H54 (cell line): ENCODE measurements around the gene CAPRIN2.

ENCODE experiments used
- DNase-seq: peaks from one replicate; pipeline ENCODE4 v3.0.0; 2011; ENCODE audit warnings: low spot score, mixed read lengths; ENCODE audit not compliant: insufficient read length
- FAIRE-seq: peaks from 3 replicates; lab custom pipeline; 2011; peaks lifted over from hg19 to GRCh38; lab: Jason Lieb, UNC
- POLR2A ChIP-seq: IDR thresholded peaks from 2 replicates; pipeline ENCODE4 v1.6.1; 2011; ENCODE audit warnings: low read depth, mild to moderate bottlenecking, low read length

Gene CAPRIN2, protein sequence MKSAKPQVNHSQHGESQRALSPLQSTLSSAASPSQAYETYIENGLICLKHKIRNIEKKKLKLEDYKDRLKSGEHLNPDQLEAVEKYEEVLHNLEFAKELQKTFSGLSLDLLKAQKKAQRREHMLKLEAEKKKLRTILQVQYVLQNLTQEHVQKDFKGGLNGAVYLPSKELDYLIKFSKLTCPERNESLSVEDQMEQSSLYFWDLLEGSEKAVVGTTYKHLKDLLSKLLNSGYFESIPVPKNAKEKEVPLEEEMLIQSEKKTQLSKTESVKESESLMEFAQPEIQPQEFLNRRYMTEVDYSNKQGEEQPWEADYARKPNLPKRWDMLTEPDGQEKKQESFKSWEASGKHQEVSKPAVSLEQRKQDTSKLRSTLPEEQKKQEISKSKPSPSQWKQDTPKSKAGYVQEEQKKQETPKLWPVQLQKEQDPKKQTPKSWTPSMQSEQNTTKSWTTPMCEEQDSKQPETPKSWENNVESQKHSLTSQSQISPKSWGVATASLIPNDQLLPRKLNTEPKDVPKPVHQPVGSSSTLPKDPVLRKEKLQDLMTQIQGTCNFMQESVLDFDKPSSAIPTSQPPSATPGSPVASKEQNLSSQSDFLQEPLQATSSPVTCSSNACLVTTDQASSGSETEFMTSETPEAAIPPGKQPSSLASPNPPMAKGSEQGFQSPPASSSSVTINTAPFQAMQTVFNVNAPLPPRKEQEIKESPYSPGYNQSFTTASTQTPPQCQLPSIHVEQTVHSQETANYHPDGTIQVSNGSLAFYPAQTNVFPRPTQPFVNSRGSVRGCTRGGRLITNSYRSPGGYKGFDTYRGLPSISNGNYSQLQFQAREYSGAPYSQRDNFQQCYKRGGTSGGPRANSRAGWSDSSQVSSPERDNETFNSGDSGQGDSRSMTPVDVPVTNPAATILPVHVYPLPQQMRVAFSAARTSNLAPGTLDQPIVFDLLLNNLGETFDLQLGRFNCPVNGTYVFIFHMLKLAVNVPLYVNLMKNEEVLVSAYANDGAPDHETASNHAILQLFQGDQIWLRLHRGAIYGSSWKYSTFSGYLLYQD

DNA sequence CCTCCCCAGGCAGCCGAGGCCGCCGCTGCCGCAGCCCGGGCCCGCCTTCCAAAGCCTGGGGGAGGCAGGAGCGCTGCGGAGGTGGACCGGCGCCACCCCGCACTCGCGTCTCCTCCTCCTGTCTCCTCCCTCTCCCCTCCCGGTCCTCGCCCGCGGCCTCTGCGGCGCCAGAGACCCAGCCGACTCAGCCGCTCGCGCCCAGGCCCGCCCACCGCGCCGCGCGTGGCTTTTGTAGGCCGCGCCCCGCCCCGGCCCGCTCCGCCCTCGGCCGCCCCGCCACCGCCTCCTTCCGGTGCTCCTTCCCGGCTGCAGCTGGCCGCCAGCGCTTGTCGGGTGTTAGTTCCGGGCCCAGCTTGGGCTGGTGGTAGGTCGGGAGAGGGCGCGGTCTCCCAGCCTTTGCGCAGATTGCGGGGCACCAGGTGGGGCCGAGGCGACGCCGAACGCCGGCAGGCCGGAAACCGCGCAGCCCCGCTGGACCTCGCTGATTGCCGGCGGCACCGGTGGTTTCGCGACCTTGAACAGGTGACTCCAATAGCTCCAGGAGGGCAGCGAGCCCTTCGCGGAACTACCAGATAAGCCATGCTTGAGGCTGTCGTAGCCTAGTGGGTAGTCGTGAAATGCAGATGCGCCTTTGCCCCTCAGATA lies at the start of gene CAPRIN2:
TSS of gene CAPRIN2 (minus strand) at position 202 of the 645 bp plus-strand sequence. CDS start 1,431 bp downstream, outside the sequence.
- no peak; the same call in none of the 2 replicates for TF ChIP-seq POLR2A
- DNase-seq (peak; percentile 90), FAIRE-seq (no peak)

DNA sequence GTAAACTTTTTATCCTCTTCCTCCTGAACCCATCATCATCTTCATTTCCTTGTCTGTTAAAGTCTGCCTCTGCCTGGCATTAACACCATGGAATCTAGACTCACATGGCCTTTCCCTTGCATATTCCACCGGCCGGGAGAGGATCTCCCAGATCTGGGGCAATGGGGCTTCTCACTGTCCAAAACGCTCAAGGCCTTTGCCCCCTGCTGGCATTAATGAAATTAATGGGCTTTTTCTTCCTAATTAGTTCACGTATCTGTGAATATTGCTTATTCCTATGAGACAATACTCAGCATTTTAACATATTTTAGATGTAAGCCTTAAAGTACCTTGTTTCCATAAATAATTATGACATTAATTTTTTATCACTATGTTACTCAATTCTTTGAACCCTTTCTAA lies 42.9 kb upstream of the CAPRIN2 start:
- no peak for TF ChIP-seq POLR2A
- DNase-seq, result no peak
- no peak for FAIRE-seq

DNA sequence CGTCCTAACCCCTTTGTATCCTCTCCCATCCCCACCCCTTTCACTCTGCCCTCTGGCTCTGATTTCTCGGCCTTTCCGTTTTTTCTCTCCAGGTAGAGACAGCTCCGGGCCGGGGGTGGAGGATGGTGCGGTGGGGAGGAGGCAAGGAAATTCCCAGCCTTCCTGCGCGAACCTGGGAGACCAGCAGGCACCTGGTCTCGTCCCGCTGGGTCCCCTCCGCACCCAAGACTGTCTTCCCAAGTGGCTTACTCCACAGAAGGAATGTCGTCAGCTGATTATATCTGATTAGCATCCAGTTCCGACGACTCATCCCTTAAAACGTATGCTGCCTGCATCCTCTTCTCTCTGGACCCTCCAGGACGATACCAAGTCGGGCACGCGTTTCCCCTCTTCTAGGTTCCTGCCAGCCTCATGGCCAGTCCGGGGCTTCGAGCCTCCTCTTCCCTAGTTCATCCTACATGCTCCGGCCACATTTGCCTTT lies 42.2 kb upstream of the CAPRIN2 start:
- TF ChIP-seq POLR2A, result peak; percentile 70
- no peak for DNase-seq
- no peak for FAIRE-seq

DNA sequence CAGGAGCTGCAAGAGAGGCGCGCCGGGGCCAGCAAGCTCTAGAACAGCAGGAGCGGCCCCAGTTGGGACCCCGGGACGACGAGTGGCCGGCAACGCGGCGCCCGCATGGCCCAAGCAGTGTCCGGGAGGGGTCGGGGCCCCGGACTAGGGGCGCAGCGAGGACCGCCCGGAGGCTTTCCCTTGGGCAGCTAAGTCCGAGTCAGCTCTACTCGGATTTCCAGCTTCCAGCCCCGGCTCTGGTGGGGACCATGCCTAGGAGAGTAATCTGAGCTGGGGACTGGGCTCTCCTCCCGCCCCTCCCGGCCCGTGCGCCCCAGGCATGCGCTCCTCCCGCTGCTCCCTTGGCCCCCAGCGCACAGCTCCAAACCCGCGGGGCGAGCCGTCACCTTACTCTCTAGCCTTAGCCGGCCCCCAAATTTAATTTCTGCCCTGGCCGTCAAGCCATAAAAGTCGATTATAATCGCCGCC lies 41.6 kb upstream of the CAPRIN2 start:
- TF ChIP-seq POLR2A, result no peak
- DNase-seq (peak; percentile 26), FAIRE-seq (no peak)

DNA sequence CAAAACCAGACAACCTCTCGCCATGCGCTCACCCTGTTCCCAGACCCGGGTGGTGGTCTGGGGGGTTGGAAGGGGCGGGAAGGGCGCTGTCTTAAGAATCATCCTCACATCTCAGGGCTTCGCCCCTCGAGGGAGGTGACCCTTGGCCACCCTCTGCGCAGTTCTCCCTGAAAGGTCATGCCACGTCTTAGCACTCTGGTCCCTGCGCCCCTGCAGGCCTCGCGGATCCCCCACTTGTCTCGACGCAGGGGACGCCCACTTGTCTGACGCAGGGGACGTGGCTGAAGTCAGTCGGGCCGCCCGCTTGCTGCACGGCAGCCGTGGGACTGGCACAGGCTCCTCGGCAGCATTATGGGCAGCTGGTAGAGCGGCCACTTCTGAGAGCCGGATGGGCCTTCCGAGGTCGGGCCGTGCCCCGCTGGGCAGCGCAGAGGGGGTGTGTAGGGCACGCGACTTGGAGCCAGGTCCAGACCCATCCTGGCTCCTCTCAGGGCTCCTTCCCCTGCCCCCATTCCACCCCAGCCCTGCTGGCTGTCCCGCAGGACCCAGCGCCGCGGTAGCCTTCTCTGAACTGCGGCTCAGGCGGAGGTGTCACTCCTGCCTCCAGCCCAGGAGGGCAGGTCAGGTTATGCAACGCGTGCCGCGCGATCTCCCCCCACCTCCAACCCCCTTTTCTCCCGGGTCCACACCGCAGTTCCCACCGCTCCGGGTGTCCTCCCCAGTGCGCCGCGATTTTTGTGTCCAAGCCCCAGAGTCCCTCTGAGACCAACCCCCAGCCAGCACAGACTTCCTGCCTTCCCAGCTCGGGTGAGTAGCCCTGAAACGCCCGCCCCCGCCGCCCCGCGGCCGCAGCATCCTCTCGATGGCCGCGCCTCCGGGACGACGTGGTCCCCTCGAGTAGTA lies 40.9 kb upstream of the CAPRIN2 start:
- FAIRE-seq, result no peak
- DNase-seq, result peak; percentile 62
- peak; percentile 89 for TF ChIP-seq POLR2A

DNA sequence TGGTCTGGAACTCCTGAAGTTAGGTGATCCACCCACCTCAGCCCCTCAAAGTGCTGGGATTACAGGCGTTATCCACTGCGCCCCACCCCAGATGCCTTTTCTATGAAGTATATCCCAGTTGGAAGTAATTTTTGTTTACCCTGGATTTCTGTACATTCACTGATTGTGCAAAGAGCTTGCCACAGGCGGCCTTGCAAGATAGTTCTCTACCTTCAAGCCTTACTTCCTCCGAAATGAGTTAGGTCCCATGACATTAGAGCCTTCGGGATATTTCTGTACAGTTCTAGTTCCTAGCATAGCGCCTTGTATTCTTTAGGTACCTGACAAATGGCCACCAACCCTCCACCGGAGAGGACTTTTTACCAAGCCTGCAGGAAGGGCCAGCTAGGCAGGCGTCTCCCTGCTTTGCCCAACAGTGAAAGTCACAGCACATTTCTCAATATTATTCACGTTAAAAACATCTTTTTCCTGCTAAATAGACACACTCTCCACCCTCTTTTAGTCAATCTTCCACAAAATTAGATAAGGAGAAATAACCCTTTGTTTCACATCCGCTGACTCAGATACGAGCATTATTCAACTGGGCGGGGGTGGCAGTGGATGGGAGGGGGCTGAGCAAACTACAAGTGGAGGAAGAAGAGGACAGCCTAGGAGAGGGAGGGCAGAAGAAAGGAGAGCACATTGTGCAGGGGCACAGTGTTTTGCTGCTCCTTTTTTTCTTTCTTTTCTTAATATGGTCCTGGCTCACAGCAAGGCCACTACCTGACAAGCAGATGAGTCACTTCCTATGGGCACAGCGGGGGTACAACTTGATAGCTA lies 40.0 kb upstream of the CAPRIN2 start:
- no peak for TF ChIP-seq POLR2A
- FAIRE-seq (peak; percentile 74), DNase-seq (peak; percentile 66)

DNA sequence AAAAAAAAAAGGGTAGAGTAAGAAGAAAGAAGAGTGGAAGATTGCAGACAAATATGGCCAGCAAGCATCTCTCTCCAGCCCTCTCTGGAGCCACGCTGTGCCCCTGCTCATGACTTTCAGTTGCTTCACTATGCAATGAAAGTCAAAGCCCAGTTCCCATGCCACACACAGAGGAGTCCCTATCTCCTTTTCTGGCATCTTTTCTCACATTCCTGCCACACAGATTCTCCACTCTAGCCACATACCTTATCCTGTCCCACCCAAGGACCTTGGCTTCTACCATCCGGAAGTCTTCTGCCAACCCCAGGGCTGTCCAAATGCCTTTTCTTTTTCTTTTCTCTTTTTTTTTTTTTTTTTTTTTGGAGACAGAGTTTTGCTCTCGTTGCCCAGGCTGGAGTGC lies 39.3 kb upstream of the CAPRIN2 start:
- FAIRE-seq (no peak), DNase-seq (no peak)

DNA sequence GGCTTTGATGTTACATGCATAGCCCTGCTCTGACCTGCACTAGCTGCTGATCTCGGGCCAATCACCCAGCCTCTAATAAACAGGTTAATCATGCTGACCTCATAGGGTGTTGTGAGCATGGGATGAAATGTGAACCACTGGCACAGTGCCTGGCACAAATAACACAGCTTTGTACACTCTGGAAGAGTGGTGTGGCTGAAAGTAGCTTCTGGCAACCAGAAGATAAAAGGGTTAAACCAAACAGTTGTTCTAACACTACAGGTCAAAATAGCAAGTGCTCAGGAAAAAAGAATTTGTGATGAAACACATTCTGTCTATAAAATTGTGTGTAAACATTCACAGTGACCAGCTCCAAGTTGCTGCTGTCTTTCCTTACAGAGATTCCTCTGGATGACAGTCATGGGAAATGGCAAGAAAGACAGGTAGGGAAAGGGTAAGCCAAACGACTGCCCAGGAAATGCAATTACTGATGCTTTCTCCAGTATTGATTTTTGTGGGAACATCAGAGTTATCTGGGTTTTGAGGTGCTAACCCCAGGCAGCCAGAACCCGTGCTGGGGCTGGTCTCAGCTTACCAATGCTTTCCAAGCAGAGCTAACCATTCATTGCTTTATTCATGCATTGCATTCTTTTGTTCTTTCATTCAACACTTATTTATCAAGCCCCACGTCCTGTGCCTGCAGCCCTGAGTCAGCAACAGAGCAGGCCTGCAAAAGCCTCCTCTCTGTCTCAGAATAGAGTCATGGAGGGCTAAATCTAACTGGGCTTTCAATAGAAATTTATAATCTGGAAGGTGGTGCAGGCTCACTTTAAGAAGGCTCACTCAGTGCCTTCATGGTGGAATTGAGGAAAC lies 38.1 kb upstream of the CAPRIN2 start:
- DNase-seq (no peak), FAIRE-seq (peak; percentile 20)
- no peak for TF ChIP-seq POLR2A

More for the DNA sequence above, 39.3 kb upstream of the CAPRIN2 start:
- no peak for TF ChIP-seq POLR2A

DNA sequence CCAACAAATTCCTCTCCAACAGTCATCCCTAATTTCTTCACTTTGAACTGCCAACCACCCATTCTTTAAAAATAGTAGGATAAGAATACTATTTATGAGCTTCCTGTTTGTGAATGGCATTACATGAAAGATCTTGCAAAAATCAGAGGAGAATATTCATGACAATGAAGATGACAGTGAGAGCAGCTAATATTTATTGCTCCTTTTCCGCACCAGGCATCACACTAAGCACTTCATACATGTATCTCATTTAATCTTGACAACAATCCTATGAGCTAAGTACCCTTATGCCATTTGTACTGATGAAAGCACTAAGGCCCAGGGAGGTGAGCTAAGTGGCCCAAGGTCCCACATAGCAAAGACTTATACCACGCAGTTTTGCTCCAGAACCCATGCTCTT lies 37.3 kb upstream of the CAPRIN2 start:
- no peak for TF ChIP-seq POLR2A
- DNase-seq, result no peak
- FAIRE-seq, result no peak

DNA sequence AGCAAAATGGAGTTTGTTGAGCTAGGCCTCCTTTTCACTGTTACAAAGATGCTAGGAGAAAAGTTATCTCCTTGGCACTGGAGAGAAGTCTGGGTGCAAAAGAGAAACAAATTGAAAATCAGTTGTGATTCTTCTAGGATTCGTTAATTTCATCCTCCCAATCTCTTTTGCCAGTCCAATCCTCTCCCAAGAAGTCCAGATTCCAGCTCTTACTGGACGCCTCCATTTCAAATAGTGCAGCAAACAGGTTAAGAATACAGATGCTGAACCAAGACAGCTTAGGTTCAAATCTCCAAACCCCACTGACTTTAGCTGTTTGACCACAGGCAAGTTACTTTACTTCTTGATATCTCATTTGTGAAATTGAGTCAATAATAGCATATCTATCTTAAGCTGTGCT lies 34.0 kb upstream of the CAPRIN2 start:
- TF ChIP-seq POLR2A, result no peak
- FAIRE-seq, result no peak
- DNase-seq, result no peak

DNA sequence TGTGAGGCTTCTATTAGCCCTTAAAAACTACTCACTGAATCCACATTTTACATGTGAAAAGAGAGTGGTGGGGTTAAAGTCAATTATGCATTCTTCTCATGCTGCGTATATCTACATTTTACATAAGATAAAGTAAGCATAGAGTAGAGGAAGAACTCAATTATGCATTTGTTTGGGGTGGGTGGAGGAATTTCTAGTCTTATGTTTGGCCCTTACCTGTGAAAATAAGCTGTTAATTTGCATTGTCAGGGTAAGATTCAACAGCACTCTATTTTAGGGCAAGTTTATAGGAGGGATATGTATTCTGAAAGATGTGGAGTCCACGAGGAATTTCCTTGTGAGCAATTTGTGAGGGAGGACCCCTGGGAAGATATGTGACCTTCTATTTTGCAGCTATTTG lies 30.9 kb upstream of the CAPRIN2 start:
- DNase-seq (no peak), FAIRE-seq (no peak)
- no peak for TF ChIP-seq POLR2A
